Progenitor cell of endocrine pancreas (in vitro differentiated cells): Measurements from ENCODE around the gene MEIOB. TPM values are rescaled to one million over a fixed set of nuclear protein-coding genes. Genes with fewer than 3 reads are reported as not detected.

Source experiments
- DNase-seq: peaks from one replicate; pipeline ENCODE4 v3.0.0; 2021; ENCODE audit warnings: low spot score; ENCODE audit not compliant: unreplicated experiment
- H3K27ac Mint-ChIP-seq: 2 replicates; pipeline ENCODE4 v1.8.0; 2021; ENCODE audit warnings: mild to moderate bottlenecking, moderate library complexity, mixed read lengths
- H3K27me3 Mint-ChIP-seq: 2 replicates; pipeline ENCODE4 v1.8.0; 2021; ENCODE audit warnings: mixed read lengths
- H3K36me3 Mint-ChIP-seq: 2 replicates; pipeline ENCODE4 v1.8.0; 2022; ENCODE audit warnings: mixed read lengths; ENCODE audit not compliant: insufficient read depth
- H3K4me1 Mint-ChIP-seq: 2 replicates; pipeline ENCODE4 v1.8.0; 2021; ENCODE audit warnings: low read depth, mixed read lengths
- H3K4me3 Mint-ChIP-seq: 2 replicates; pipeline ENCODE4 v1.8.0; 2021; ENCODE audit warnings: low read depth, mild to moderate bottlenecking, moderate library complexity, mixed read lengths
- H3K9me3 Mint-ChIP-seq: 2 replicates; pipeline ENCODE4 v1.8.0; 2021; ENCODE audit warnings: low read depth, mixed read lengths
- total RNA-seq: library from RNA; stranded (reverse); gene quantifications from 2 replicates; pipeline ENCODE4 v1.2.1, GENCODE V29; 2021
- TF ChIP-seq, protein P1 (sequence below): fragments of 200-600 bp; sonication (generic); IDR thresholded peaks from one replicate; pipeline ENCODE4 v1.5.0; 2021; ENCODE audit warnings: antibody characterized with exemption, mild to moderate bottlenecking; ENCODE audit not compliant: unreplicated experiment

Gene MEIOB
- total RNA-seq, 1 donor from 2014 or later: not detected

GRCh38 chr16:1832838-1833454, 39.0 kb downstream of the MEIOB start:
- Mint-ChIP-seq H3K27me3 (no peaks in the 10 kb centered on the region), H3K4me1 (peaks cover 20% of the 10 kb centered on the region), H3K9me3 (no peaks in the 10 kb centered on the region), H3K4me3 (no peak overlapping the region), H3K36me3 (peaks cover 1% of the 10 kb centered on the region), H3K27ac (peak overlapping the region; percentile 49)
- TF ChIP-seq, protein P1, sequence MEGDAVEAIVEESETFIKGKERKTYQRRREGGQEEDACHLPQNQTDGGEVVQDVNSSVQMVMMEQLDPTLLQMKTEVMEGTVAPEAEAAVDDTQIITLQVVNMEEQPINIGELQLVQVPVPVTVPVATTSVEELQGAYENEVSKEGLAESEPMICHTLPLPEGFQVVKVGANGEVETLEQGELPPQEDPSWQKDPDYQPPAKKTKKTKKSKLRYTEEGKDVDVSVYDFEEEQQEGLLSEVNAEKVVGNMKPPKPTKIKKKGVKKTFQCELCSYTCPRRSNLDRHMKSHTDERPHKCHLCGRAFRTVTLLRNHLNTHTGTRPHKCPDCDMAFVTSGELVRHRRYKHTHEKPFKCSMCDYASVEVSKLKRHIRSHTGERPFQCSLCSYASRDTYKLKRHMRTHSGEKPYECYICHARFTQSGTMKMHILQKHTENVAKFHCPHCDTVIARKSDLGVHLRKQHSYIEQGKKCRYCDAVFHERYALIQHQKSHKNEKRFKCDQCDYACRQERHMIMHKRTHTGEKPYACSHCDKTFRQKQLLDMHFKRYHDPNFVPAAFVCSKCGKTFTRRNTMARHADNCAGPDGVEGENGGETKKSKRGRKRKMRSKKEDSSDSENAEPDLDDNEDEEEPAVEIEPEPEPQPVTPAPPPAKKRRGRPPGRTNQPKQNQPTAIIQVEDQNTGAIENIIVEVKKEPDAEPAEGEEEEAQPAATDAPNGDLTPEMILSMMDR: no peak
- no peak for DNase-seq

DNA sequence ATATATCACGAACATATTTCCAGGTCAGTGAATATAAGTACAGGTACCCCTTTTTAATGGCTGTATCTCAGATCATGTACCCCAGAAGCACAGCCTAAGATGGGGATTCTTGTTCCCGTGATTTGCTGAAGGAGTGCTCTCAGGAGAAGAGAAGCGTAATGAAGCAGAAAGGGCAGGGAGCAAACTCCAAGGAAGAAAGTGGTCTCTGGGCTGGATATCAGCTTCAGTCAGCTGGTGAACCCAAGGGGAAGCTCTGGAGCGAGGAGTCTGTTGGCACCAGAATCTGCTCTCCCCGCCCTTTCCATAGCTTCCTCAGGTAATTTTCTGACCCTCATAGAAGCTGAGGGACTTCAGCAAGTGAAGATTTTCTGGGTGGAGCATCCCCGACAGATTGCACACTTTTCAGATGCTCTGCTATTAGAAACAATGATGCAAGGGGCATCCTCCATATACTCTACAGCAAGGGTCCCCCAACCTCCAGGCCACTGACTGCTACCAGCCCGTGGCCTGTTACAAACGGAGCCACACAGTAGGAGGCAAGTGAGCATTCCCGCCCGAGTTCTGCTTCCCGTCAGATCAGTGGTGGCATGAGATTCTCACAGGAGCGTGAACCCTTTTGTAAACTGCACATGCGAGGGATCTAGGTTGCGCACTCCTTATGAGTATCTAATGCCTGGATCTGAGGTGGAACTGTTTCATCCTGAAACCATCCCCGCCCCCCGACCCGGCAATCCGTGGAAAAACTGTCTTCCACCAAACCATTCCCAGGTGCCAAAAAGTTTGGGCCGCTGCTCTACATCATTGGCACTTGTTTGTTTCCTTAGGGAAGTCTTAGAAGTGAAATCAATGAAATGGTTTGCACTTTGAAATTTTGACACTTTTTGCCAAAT, 40.5 kb downstream of the MEIOB start:
- TF ChIP-seq, protein P1: no peak
- Mint-ChIP-seq H3K36me3 (peaks cover 1% of the 10 kb centered on the region), H3K9me3 (no peaks in the 10 kb centered on the region), H3K27me3 (no peaks in the 10 kb centered on the region), H3K27ac (no peak overlapping the region), H3K4me1 (peaks cover 26% of the 10 kb centered on the region), H3K4me3 (no peak overlapping the region)
- no peak for DNase-seq

GRCh38 chr16:1830213-1830612, 41.8 kb downstream of the MEIOB start:
- Mint-ChIP-seq H3K9me3 (no peaks in the 10 kb centered on the region), H3K36me3 (peaks cover 1% of the 10 kb centered on the region), H3K27me3 (no peaks in the 10 kb centered on the region), H3K4me3 (no peak overlapping the region), H3K27ac (no peak overlapping the region), H3K4me1 (peaks cover 30% of the 10 kb centered on the region)
- TF ChIP-seq, protein P1: no peak
- no peak for DNase-seq

GRCh38 chr16:1828645-1829410, 43.1 kb downstream of the MEIOB start:
- TF ChIP-seq, protein P1: no peak
- no peak for DNase-seq
- Mint-ChIP-seq H3K27ac (peak overlapping the region; percentile 91), H3K36me3 (peaks cover 1% of the 10 kb centered on the region), H3K4me3 (peak overlapping the region; percentile 94), H3K4me1 (peaks cover 33% of the 10 kb centered on the region), H3K27me3 (no peaks in the 10 kb centered on the region), H3K9me3 (no peaks in the 10 kb centered on the region)
